ENCODE measurements around the gene CES2. TPM values are rescaled to one million over a fixed set of nuclear protein-coding genes. Genes with fewer than 3 reads are reported as not detected.

The CES2 gene
- total and polyA plus RNA-seq, 2 of the 8 experiments (the other 6 are each of a cell fraction or from before 2014, with no cell fraction given) = 8.6 to 14.7 TPM

- Histone ChIP-seq H3K4me3 (ENCODE audit: extremely low read depth in 1 of 4, insufficient read depth in 2 of 4, low read depth in 3 of 4, low read length in 4 of 4) (no peak overlapping the region), H2AFZ (ENCODE audit: low read length) (no peak overlapping the region), H3K36me3 (ENCODE audit: control insufficient read depth in 2 of 4, insufficient read depth in 4 of 4, low read length in 3 of 4) (no peaks in the 10 kb centered on the region), H4K20me1 (replicated peaks in 1 of 2; ENCODE audit: control insufficient read depth in 1 of 2, insufficient read depth in 2 of 2, low read length in 2 of 2) (no peaks in the 10 kb centered on the region), H2BK120ac (replicated peaks; ENCODE audit: low read depth, low read length) (no peak overlapping the region), H3K27me3 (replicated peaks in 1 of 4; ENCODE audit: control insufficient read depth in 3 of 4, extremely low read depth in 1 of 4, insufficient read depth in 3 of 4, low read length in 3 of 4) (no peaks in the 10 kb centered on the region), H2BK15ac (ENCODE audit: low read length) (no peak overlapping the region), H2BK12ac (ENCODE audit: low read depth, low read length) (no peak overlapping the region), H3K56ac (replicated peaks; ENCODE audit: insufficient read length, low read depth, low read length) (no peak overlapping the region), H3K4ac (replicated peaks; ENCODE audit: insufficient read length, low read depth, low read length) (no peak overlapping the region), H3K18ac (ENCODE audit: extremely low read depth, low read length) (no peak overlapping the region), H3K14ac (ENCODE audit: insufficient read length) (no peak overlapping the region), H3K79me2 (ENCODE audit: control insufficient read depth in 1 of 2, insufficient read depth in 2 of 2, low read length in 2 of 2) (no peaks in the 10 kb centered on the region), H2BK5ac (ENCODE audit: low read depth, low read length) (no peak overlapping the region), H3K4me2 (ENCODE audit: insufficient read depth in 1 of 2, low read depth in 2 of 2, low read length in 2 of 2) (no peak overlapping the region), H3K23ac (ENCODE audit: insufficient read length) (no peak overlapping the region), H4K91ac (replicated peaks; ENCODE audit: insufficient read length, low read length) (no peak overlapping the region), H2BK20ac (ENCODE audit: low read length) (no peak overlapping the region), H3K9me3 (ENCODE audit: insufficient read depth in 2 of 2, low read depth in 1 of 2, low read length in 1 of 2) (no peaks in the 10 kb centered on the region), H3K79me1 (ENCODE audit: low read depth, low read length) (no peaks in the 10 kb centered on the region), H3K27ac (ENCODE audit: low read depth, low read length) (no peak overlapping the region), H2AK5ac (ENCODE audit: low read depth, low read length) (no peak overlapping the region), H3K4me1 (replicated peaks in 1 of 4; ENCODE audit: control insufficient read depth in 3 of 4, insufficient read depth in 4 of 4, low read length in 3 of 4) (peaks cover 0 to 3% (median under 1%) of the 10 kb centered on the region in 4 experiments; a peak in 3 of 7 replicates), H3K9ac (replicated peaks in 1 of 4; ENCODE audit: extremely low read depth in 1 of 4, low read depth in 3 of 4, low read length in 3 of 4) (no peak overlapping the region), H4K8ac (ENCODE audit: extremely low read depth, insufficient read depth, low read length) (no peak overlapping the region; the same call in 1 of the 2 replicates), H4K5ac (ENCODE audit: insufficient read length, low read depth, low read length) (no peak overlapping the region), H3K23me2 (ENCODE audit: low read depth, low read length) (no peaks in the 10 kb centered on the region; the same call in 1 of the 2 replicates)
- WGBS, 2 experiments (ENCODE audit: extremely low coverage in 1 of 2, insufficient coverage in 1 of 2, insufficient read length in 1 of 2, insufficient replicate concordance in 2 of 2, low coverage in 1 of 2, low lambda C conversion rate in 2 of 2, missing lambda C conversion rate in 1 of 2) = 77% methylated on average over 7 of the region's 7 CpGs; no CpG with 5 or more reads in 1 of the 2 experiments
- FAIRE-seq (no peak), DNase-seq (ENCODE audit: low read depth in 1 of 2, low spot score in 2 of 2) (no peak)
- CTCF ChIA-PET (ENCODE audit: partially characterized antibody) = interaction anchor here (0.7 to 12.2 kb wide), 15 partner anchors 11 to 244 kb away, joined by 3 to 130 read pairs (median 5); partner anchors contain the start of genes B3GNT9 and CIAO2B
- POLR2A ChIA-PET (ENCODE audit: partially characterized antibody) = interaction anchor here (0.7 to 1.7 kb wide), 2 partner anchors 14 to 145 kb away, joined by 3 to 6 read pairs; no protein-coding TSS in a partner anchor
- TF ChIP-seq SRF (IDR thresholded peaks at IDR 0.05; ENCODE audit: low read depth, low read length) (no peak), KDM5A (IDR thresholded peaks at IDR 0.05; ENCODE audit: low read length) (no peak), ASH2L (IDR thresholded peaks at IDR 0.05; ENCODE audit: low read length) (no peak), TAF7 (optimal IDR thresholded peaks at IDR 0.05; ENCODE audit: borderline replicate concordance, low read depth, low read length) (no peak), FOSL1 (IDR thresholded peaks at IDR 0.05; ENCODE audit: insufficient read depth, low read depth, low read length) (no peak), SUZ12 (IDR thresholded peaks at IDR 0.05; ENCODE audit: low read length) (no peak), ATF2 (IDR thresholded peaks at IDR 0.05; ENCODE audit: low read length) (no peak), NRF1 (IDR thresholded peaks at IDR 0.05; ENCODE audit: low read depth, low read length) (no peak), MAFK (IDR thresholded peaks at IDR 0.05; ENCODE audit: low read depth, low read length) (no peak), RBBP5 (IDR thresholded peaks at IDR 0.05; ENCODE audit: borderline replicate concordance, low read depth, low read length) (no peak), BRCA1 (IDR thresholded peaks at IDR 0.05; ENCODE audit: low read depth, low read length) (no peak)
Measured at GRCh38 chr16:66958857-66959703, 23.8 kb downstream of the CES2 start.

Measured in H1 (cell line).